Measurements from ENCODE around the gene VDAC1.

DNA sequence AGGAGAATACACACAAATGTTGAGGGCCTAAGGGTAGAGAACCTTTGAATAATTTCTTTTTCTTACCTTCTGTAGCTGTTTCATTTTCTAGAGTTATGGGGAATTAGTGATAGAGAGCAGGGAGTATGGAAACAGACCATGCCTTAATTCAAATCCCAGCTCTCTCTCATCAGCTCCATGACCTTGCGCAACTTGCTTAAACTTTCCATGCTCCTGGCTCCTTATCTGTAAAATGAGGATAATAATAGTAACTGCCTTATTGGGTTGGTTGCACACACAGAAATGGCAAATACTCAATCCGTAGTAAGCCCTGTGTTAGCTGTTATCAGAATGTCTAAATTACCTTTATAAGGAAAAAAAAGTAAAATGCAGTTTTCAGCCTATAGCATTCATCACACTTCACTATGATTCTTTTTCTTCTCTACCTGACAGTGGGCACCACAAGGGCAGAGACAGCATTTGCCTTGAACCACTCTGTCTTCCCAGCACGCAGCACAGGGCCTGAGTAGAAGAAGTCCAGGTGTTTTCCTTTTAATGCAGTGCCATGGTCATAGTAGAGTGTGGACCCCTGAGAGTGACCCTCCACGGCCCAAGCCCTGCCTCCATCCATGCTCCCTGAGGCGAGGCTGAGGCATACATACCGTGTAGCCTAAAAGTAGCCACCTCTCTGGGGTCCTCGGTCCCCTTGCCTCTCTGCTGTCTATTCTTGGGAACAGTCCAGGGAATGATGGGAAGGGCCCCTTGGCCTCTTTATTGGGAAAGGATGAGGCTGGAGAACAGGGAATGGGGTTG is 53.8 kb downstream of the VDAC1 start:
- TF ChIP-seq POLR2A (IDR thresholded peaks at IDR 0.05; ENCODE audit: low read depth, low read length) (no peak), CTCF (IDR thresholded peaks at IDR 0.05; ENCODE audit: extremely low read depth in 1 of 2, insufficient read depth in 1 of 2, low read depth in 1 of 2, low read length in 2 of 2) (no peak), EZH2 (IDR thresholded peaks at IDR 0.05; ENCODE audit: borderline replicate concordance, low read depth, low read length, severe bottlenecking) (no peak), JUN (IDR thresholded peaks at IDR 0.05; ENCODE audit: borderline replicate concordance, insufficient read depth, insufficient read length, low read depth) (no peak), POLR2AphosphoS5 (IDR thresholded peaks at IDR 0.05; ENCODE audit: insufficient read depth, low read depth, low read length) (no peak)

Measured in endothelial cell of umbilical vein (primary cell).